Measurements from ENCODE around the gene GRIA1.

GRIA1 gene

GRCh38 chr5:153625826-153626354 lies 135.4 kb downstream of the GRIA1 start:
- Histone ChIP-seq H2AFZ (ENCODE audit: low read length) (no peak overlapping the region), H3K27ac (ENCODE audit: low read length) (peak overlapping the region; percentile 58; the same call in 1 of the 2 replicates), H4K20me1 (ENCODE audit: insufficient read depth, low read length) (no peaks in the 10 kb centered on the region), H3K4me3 (ENCODE audit: low read length) (no peak overlapping the region), H3K4me2 (ENCODE audit: low read depth, low read length) (peak overlapping the region; percentile 76; the same call in 1 of the 2 replicates), H3K4me1 (ENCODE audit: low read length) (peaks cover 41% of the 10 kb centered on the region), H3F3A (ENCODE audit: insufficient read depth, low read length) (peaks cover 5% of the 10 kb centered on the region; the same call in 1 of the 2 replicates), H3K79me2 (ENCODE audit: low read length) (no peaks in the 10 kb centered on the region), H3K9me3 (replicated peaks; ENCODE audit: insufficient read depth, low read length) (no peaks in the 10 kb centered on the region), H3K36me3 (replicated peaks; ENCODE audit: insufficient read depth, low read length) (no peaks in the 10 kb centered on the region), H3K9ac (ENCODE audit: low read length) (no peak overlapping the region), H3K27me3 (replicated peaks; ENCODE audit: insufficient read depth, low read length) (no peaks in the 10 kb centered on the region), H3K9me2 (replicated peaks; ENCODE audit: insufficient read depth, low read length) (no peaks in the 10 kb centered on the region)
- TF ChIP-seq EZH2phosphoT487 (IDR thresholded peaks at IDR 0.05; ENCODE audit: low read length) = no peak
- TF ChIP-seq EZH2 (optimal IDR thresholded peaks at IDR 0.05; ENCODE audit: low read depth, low read length) = no peak
- no peak for TF ChIP-seq CTCF (IDR thresholded peaks at IDR 0.05; ENCODE audit: low read length)
- DNase-seq = no peak

- no peaks in the 10 kb centered on the region for H3K9me3 ChIP-seq (replicated peaks; ENCODE audit: insufficient read depth, low read length)
- H3K79me2 ChIP-seq (ENCODE audit: low read length) = no peaks in the 10 kb centered on the region
- H3K4me2 ChIP-seq (ENCODE audit: low read depth, low read length) = peak overlapping the region; percentile 76
- peak overlapping the region; percentile 2; the same call in 1 of the 2 replicates for H3K9ac ChIP-seq (ENCODE audit: low read length)
- no peaks in the 10 kb centered on the region for H4K20me1 ChIP-seq (ENCODE audit: insufficient read depth, low read length)
- H3F3A ChIP-seq (ENCODE audit: insufficient read depth, low read length) = peaks cover 5% of the 10 kb centered on the region; the same call in 1 of the 2 replicates
- H3K27ac ChIP-seq (ENCODE audit: low read length) = peak overlapping the region; percentile 58; the same call in 1 of the 2 replicates
- H3K4me3 ChIP-seq (ENCODE audit: low read length) = peak overlapping the region; percentile 27; the same call in 1 of the 2 replicates
- no peaks in the 10 kb centered on the region for H3K27me3 ChIP-seq (replicated peaks; ENCODE audit: insufficient read depth, low read length)
- H3K36me3 ChIP-seq (replicated peaks; ENCODE audit: insufficient read depth, low read length) = no peaks in the 10 kb centered on the region
- peak; percentile 48 for DNase-seq
- H2AFZ ChIP-seq (ENCODE audit: low read length) = peak overlapping the region; percentile 36
- H3K9me2 ChIP-seq (replicated peaks; ENCODE audit: insufficient read depth, low read length) = no peaks in the 10 kb centered on the region
- no peak for TF ChIP-seq CTCF (IDR thresholded peaks at IDR 0.05; ENCODE audit: low read length)
- TF ChIP-seq EZH2phosphoT487 (IDR thresholded peaks at IDR 0.05; ENCODE audit: low read length) = no peak
- no peak for TF ChIP-seq EZH2 (optimal IDR thresholded peaks at IDR 0.05; ENCODE audit: low read depth, low read length)
- H3K4me1 ChIP-seq (ENCODE audit: low read length) = peaks cover 41% of the 10 kb centered on the region
Measured at GRCh38 chr5:153626836-153627235, 136.4 kb downstream of the GRIA1 start.

- Histone ChIP-seq H3K9me3 (replicated peaks; ENCODE audit: insufficient read depth, low read length) (no peaks in the 10 kb centered on the region), H3K79me2 (ENCODE audit: low read length) (no peaks in the 10 kb centered on the region), H3K4me1 (ENCODE audit: low read length) (peaks cover 41% of the 10 kb centered on the region), H2AFZ (ENCODE audit: low read length) (peak overlapping the region; percentile 44; the same call in 1 of the 2 replicates), H3K4me3 (ENCODE audit: low read length) (no peak overlapping the region), H3K36me3 (replicated peaks; ENCODE audit: insufficient read depth, low read length) (no peaks in the 10 kb centered on the region), H3K9ac (ENCODE audit: low read length) (no peak overlapping the region), H3K9me2 (replicated peaks; ENCODE audit: insufficient read depth, low read length) (no peaks in the 10 kb centered on the region), H3K27me3 (replicated peaks; ENCODE audit: insufficient read depth, low read length) (no peaks in the 10 kb centered on the region), H3F3A (ENCODE audit: insufficient read depth, low read length) (peaks cover 5% of the 10 kb centered on the region; the same call in 1 of the 2 replicates), H3K4me2 (ENCODE audit: low read depth, low read length) (peak overlapping the region; percentile 25; the same call in 1 of the 2 replicates), H3K27ac (ENCODE audit: low read length) (peak overlapping the region; percentile 38; the same call in 1 of the 2 replicates), H4K20me1 (ENCODE audit: insufficient read depth, low read length) (no peaks in the 10 kb centered on the region)
- DNase-seq = peak; percentile 19
- TF ChIP-seq EZH2phosphoT487 (IDR thresholded peaks at IDR 0.05; ENCODE audit: low read length) (no peak), CTCF (IDR thresholded peaks at IDR 0.05; ENCODE audit: low read length) (peak; percentile 30)
Measured at GRCh38 chr5:153629027-153629895, 138.8 kb downstream of the GRIA1 start.

All from MM.1S (cell line).